ENCODE results near the gene TMEM255B. TPM values are rescaled to one million over a fixed set of nuclear protein-coding genes. Genes with fewer than 3 reads are reported as not detected.

TMEM255B gene
- total RNA-seq, 1 donor from 2014 or later, result 8.4 TPM

DNA sequence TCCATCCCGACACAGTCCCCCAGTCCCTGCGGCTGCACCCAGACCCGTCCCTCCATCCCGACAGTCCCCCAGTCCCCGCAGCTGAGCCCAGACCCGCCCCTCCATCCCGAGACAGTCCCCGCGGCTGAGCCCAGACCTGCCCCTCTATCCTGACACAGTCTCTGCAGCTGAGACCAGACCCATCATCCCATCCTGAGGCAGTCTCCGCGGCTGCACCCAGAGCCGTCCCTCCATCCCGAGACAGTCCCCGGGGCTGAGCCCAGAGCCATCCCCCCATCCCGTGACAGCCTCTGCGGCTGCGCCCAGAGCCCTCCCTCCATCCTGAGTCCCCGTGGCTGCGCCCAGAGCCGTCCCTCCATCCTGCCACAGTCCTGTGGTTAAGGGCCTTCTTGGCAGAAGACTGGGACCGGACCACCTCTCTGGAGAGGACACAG is 28.8 kb upstream of the TMEM255B start:
- no peaks in the 10 kb centered on the region for H4K20me1 ChIP-seq (ENCODE audit: insufficient read depth, low read length)
- DNase-seq (ENCODE audit: low read depth) (no peak), FAIRE-seq (no peak)
- peaks cover 3% of the 10 kb centered on the region for H3K36me3 Mint-ChIP-seq (ENCODE audit: low read depth, unreplicated experiment)
- H3K4me3 Mint-ChIP-seq (ENCODE audit: unreplicated experiment), result no peak overlapping the region
- no peaks in the 10 kb centered on the region for H3K4me1 Mint-ChIP-seq (ENCODE audit: low read depth, unreplicated experiment)
- peaks cover 11% of the 10 kb centered on the region for H3K27me3 ChIP-seq (ENCODE audit: insufficient read depth, low read length)
- H3K4me3 ChIP-seq (ENCODE audit: insufficient read depth, low read depth, low read length), result no peak overlapping the region
- H3K27ac ChIP-seq (ENCODE audit: low read depth, low read length), result no peak overlapping the region
- H2AFZ ChIP-seq (ENCODE audit: low read depth, low read length), result no peak overlapping the region
- H3K4me2 ChIP-seq (ENCODE audit: low read length), result no peak overlapping the region
- no peaks in the 10 kb centered on the region for H3K36me3 ChIP-seq (ENCODE audit: insufficient read depth, low read length)
- H3K27ac Mint-ChIP-seq (ENCODE audit: unreplicated experiment), result no peak overlapping the region
- H3K27me3 Mint-ChIP-seq (ENCODE audit: low read depth, unreplicated experiment), result peaks cover 29% of the 10 kb centered on the region
- TF ChIP-seq, protein P1, sequence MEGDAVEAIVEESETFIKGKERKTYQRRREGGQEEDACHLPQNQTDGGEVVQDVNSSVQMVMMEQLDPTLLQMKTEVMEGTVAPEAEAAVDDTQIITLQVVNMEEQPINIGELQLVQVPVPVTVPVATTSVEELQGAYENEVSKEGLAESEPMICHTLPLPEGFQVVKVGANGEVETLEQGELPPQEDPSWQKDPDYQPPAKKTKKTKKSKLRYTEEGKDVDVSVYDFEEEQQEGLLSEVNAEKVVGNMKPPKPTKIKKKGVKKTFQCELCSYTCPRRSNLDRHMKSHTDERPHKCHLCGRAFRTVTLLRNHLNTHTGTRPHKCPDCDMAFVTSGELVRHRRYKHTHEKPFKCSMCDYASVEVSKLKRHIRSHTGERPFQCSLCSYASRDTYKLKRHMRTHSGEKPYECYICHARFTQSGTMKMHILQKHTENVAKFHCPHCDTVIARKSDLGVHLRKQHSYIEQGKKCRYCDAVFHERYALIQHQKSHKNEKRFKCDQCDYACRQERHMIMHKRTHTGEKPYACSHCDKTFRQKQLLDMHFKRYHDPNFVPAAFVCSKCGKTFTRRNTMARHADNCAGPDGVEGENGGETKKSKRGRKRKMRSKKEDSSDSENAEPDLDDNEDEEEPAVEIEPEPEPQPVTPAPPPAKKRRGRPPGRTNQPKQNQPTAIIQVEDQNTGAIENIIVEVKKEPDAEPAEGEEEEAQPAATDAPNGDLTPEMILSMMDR (IDR thresholded peaks at IDR 0.05; ENCODE audit: insufficient read depth, low read depth, low read length), result no peak
- peak; percentile 91 for TF ChIP-seq EZH2 (IDR thresholded peaks at IDR 0.05; ENCODE audit: insufficient read depth, low read length)
- H3K9me3 Mint-ChIP-seq (ENCODE audit: unreplicated experiment), result no peaks in the 10 kb centered on the region
- peaks cover 3% of the 10 kb centered on the region for H3K4me1 ChIP-seq (ENCODE audit: insufficient read depth, low read length)
- no peaks in the 10 kb centered on the region for H3K79me2 ChIP-seq (ENCODE audit: insufficient read depth, low read length)
- no peak overlapping the region for H3K9ac ChIP-seq (ENCODE audit: low read length)
- H3K9me3 ChIP-seq (ENCODE audit: insufficient read depth, low read depth, low read length), result no peaks in the 10 kb centered on the region

DNA sequence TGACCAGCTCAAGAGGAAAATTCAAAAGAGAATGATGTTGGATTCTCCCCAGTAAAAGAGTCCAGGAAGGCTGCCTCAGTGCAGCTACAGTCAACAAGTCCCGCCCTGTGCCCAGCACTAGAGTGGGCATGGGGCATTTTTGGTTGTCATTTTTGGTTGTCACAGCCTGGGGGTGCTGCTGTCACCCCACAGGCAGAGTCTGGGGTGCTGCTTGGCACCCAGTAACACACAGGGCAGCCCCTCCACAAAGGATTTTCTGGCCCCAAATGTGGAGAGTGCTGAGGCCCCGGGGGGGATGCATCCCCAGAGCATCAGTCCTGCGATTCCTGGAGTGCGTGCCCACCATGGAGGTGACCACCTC is 28.2 kb upstream of the TMEM255B start:
- no peak overlapping the region for H3K4me2 ChIP-seq (ENCODE audit: low read length)
- Mint-ChIP-seq H3K4me1 (ENCODE audit: low read depth, unreplicated experiment) (no peaks in the 10 kb centered on the region), H3K4me3 (ENCODE audit: unreplicated experiment) (no peak overlapping the region), H3K36me3 (ENCODE audit: low read depth, unreplicated experiment) (peaks cover 3% of the 10 kb centered on the region), H3K9me3 (ENCODE audit: unreplicated experiment) (no peaks in the 10 kb centered on the region), H3K27ac (ENCODE audit: unreplicated experiment) (no peak overlapping the region), H3K27me3 (ENCODE audit: low read depth, unreplicated experiment) (peaks cover 29% of the 10 kb centered on the region)
- H3K36me3 ChIP-seq (ENCODE audit: insufficient read depth, low read length), result no peaks in the 10 kb centered on the region
- DNase-seq (ENCODE audit: low read depth) (no peak), FAIRE-seq (no peak)
- H3K27ac ChIP-seq (ENCODE audit: low read depth, low read length), result no peak overlapping the region
- no peak overlapping the region for H2AFZ ChIP-seq (ENCODE audit: low read depth, low read length)
- H3K9me3 ChIP-seq (ENCODE audit: insufficient read depth, low read depth, low read length), result no peaks in the 10 kb centered on the region
- no peaks in the 10 kb centered on the region for H4K20me1 ChIP-seq (ENCODE audit: insufficient read depth, low read length)
- peaks cover 11% of the 10 kb centered on the region for H3K27me3 ChIP-seq (ENCODE audit: insufficient read depth, low read length)
- TF ChIP-seq, protein P1 (IDR thresholded peaks at IDR 0.05; ENCODE audit: insufficient read depth, low read depth, low read length), result no peak
- TF ChIP-seq EZH2 (IDR thresholded peaks at IDR 0.05; ENCODE audit: insufficient read depth, low read length), result no peak
- no peaks in the 10 kb centered on the region for H3K79me2 ChIP-seq (ENCODE audit: insufficient read depth, low read length)
- H3K4me3 ChIP-seq (ENCODE audit: insufficient read depth, low read depth, low read length), result no peak overlapping the region
- H3K4me1 ChIP-seq (ENCODE audit: insufficient read depth, low read length), result peaks cover 3% of the 10 kb centered on the region
- no peak overlapping the region for H3K9ac ChIP-seq (ENCODE audit: low read length)

DNA sequence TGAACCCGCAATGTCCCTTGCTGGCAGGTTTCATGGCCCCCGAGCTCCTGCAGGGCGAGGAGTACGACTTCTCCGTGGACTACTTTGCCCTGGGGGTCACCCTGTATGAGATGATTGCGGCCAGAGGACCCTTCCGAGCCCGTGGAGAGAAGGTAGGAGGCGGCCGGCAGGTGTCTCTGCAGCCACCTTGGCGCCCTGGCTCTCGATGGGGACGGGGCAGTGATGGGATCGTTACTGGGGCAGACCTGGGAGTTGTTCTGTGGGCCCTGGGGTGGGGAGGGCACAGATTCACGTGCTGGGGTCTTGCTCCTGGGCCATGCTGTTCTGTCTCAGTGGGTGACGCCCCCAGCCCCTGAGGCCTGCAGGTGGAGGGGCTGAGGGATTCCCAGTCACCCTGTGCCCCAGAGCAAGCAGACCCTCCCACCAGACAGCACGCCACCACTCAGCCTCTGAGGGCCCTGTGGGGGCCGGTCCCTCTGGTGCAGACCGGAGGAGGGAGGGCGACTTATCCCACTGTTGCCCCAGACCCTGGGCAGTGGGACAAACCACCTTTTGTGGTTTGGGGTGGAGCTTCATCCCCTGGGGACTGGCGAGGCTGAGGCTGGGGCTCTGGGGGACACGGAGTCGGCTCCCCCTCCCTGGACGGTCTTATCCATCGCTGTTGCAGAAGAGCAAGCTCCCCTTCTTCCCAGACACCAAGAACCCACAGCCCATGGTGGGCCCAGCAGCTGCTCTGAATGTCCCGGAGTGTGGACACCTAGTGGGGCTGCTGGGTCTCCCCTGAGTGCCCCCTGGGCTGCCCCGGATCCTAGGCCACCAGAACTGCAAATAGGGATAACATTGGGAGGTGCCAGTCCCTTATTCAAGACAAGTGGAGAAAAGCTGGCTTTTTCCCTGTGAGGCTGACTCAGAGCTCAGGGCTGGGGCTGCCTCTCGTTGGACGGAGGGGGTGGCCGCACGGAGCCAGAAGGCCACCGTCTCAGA is 27.5 kb upstream of the TMEM255B start:
- H3K4me2 ChIP-seq (ENCODE audit: low read length), result no peak overlapping the region
- H3K9me3 ChIP-seq (ENCODE audit: insufficient read depth, low read depth, low read length), result no peaks in the 10 kb centered on the region
- no peak for FAIRE-seq
- H3K27me3 Mint-ChIP-seq (ENCODE audit: low read depth, unreplicated experiment), result peaks cover 33% of the 10 kb centered on the region
- H3K79me2 ChIP-seq (ENCODE audit: insufficient read depth, low read length), result no peaks in the 10 kb centered on the region
- no peak for DNase-seq (ENCODE audit: low read depth)
- H3K4me1 Mint-ChIP-seq (ENCODE audit: low read depth, unreplicated experiment), result no peaks in the 10 kb centered on the region
- no peak overlapping the region for H3K4me3 ChIP-seq (ENCODE audit: insufficient read depth, low read depth, low read length)
- no peaks in the 10 kb centered on the region for H3K36me3 ChIP-seq (ENCODE audit: insufficient read depth, low read length)
- no peaks in the 10 kb centered on the region for H3K9me3 Mint-ChIP-seq (ENCODE audit: unreplicated experiment)
- no peak overlapping the region for H2AFZ ChIP-seq (ENCODE audit: low read depth, low read length)
- TF ChIP-seq EZH2 (IDR thresholded peaks at IDR 0.05; ENCODE audit: insufficient read depth, low read length), result no peak
- TF ChIP-seq, protein P1 (IDR thresholded peaks at IDR 0.05; ENCODE audit: insufficient read depth, low read depth, low read length), result no peak
- peaks cover 2% of the 10 kb centered on the region for H3K4me1 ChIP-seq (ENCODE audit: insufficient read depth, low read length)
- H3K27me3 ChIP-seq (ENCODE audit: insufficient read depth, low read length), result peaks cover 11% of the 10 kb centered on the region
- H3K27ac Mint-ChIP-seq (ENCODE audit: unreplicated experiment), result no peak overlapping the region
- H3K36me3 Mint-ChIP-seq (ENCODE audit: low read depth, unreplicated experiment), result peaks cover 3% of the 10 kb centered on the region
- H3K9ac ChIP-seq (ENCODE audit: low read length), result no peak overlapping the region
- H3K27ac ChIP-seq (ENCODE audit: low read depth, low read length), result no peak overlapping the region
- H4K20me1 ChIP-seq (ENCODE audit: insufficient read depth, low read length), result no peaks in the 10 kb centered on the region
- H3K4me3 Mint-ChIP-seq (ENCODE audit: unreplicated experiment), result no peak overlapping the region
